HG03442 (cell line): Measurements from ENCODE around the gene MBD5.

Experiments
- ATAC-seq: cut with Tn5 transposase; IDR thresholded peaks from one replicate; pipeline ENCODE4 v1.9.1; 2021; ENCODE audit warnings: mild to moderate bottlenecking, moderate library complexity; ENCODE audit not compliant: unreplicated experiment

MBD5 gene

DNA sequence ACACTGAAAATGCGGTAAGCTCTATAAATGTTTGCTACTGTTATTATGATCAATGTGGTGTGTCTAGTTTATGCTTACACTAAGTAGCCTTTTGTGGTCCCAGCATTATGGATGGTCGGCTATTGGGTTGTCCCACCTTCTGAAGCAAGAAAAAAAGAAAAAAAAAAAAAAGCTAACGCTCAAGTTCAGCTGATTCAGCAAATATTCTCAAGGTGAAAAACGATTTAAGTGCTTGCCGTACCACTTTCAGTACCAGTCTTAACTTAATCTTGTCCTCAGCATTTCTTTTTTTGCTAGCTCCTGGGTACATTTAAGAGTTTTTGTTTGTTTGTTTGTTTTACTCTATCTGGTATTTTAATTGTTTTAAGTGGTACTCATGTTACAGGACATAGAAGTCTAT lies 87.5 kb downstream of the MBD5 start:
- no peak for ATAC-seq

DNA sequence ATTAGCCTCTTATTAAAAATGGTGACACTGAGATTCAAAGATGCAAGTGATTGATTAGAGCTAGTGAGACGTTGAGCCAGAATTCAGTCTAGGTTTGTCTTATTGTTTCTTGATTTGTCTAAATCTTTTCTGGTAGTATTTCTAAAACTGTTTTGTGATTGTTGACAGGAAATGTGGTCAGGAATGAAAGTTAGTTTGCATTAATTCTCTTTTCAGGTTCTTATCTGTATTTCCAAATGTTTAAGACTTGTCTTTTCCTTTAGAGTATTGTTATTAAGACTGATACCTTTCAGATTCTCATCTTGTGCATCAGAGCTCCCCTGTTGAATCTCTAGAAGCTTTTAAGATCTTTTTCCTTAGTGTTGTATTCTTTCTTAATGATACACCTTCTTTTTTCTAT lies 89.3 kb downstream of the MBD5 start:
- ATAC-seq: no peak

DNA sequence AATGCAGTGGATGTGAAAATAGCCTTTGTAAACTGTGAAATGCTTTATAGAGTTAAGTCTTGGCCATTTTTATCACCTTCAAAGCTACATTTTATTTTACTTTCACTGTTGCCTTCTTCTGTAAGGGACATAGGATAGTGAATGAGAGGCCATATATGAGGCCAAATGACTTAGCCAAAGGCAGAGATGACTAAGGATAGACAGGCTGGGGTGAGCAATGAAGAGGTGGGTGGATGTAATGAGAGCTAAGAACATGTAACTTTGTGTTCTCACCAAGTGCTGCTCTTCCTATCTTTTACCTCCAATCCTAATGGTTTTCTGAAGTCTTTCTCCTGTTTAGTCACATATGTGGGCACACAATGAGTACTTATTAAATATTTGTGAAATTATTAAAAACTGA lies 101.9 kb downstream of the MBD5 start:
- ATAC-seq: no peak

DNA sequence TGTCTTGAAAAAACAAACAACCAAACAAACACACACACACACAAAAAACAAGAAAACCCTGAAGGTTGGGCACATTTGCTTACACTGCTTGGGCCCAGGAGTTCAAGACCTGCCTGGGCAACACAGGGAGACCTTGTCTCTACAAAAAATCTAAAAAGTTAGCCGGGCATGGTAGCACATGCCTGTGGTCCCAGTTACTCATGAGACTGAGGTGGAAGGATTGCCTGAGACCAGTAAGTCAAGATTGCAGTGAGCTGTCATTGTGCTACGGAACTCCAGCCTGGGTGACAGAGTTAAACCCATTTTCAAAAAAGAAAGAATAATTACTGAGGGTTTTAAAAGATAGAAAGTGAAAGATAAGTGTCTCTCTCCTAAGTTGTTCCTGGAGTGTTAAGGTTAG lies 103.4 kb downstream of the MBD5 start:
- ATAC-seq: no peak

DNA sequence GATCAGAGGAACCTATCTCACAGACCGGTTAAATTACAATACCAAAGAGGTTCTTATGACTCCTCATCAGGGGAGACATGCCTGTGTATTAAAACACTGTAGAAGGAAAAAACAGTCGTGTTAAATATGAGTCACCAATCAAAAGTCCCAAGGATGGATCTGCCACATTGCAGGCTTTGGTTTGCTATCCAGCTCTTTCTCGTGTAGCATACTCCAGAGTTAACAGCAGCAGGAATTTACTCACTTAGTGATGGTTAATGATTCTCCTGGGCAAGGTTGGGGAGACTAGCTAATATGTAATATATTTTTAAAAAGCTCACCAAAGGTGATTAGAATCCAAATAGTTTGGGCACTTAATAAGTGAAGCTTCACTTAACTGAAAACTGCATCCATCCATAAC lies 109.7 kb downstream of the MBD5 start:
- no peak for ATAC-seq

DNA sequence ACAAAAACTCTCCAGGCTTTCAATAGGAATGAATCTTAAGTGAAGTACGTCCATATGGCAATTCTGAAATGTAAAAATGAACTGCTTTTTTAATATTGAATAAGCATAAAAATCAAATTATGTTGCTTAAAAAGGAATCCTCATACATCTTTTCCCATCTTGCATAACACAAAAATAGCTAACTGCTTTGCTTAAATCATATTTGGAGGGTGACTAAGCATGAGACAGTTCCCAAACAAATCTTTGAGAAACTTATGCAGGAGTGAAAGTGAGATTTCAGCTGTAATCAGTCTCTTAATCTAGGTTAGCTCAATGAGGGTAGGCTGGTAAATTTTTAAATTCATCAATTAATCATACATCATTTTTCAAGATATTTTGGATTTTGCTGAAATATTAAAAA lies 111.5 kb downstream of the MBD5 start:
- no peak for ATAC-seq

DNA sequence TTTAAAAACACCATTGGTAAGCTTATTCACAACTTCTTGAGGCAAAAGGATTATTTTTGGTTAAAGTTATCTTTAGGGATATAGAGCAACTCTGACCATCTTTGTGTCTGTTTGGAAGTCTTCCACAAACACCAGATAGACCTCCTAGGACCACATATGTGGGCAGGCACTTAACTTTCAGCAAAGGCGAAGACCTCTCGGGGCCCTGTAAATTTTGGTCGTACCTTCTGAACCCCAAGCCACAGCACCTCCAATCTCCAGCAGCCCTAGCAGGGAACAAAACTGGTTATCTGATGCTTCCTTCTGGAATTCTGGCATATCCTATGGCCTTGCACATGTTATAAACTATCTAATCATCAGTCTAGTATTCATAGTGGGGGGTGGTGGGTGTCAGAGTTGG lies 114.8 kb downstream of the MBD5 start:
- ATAC-seq: no peak

DNA sequence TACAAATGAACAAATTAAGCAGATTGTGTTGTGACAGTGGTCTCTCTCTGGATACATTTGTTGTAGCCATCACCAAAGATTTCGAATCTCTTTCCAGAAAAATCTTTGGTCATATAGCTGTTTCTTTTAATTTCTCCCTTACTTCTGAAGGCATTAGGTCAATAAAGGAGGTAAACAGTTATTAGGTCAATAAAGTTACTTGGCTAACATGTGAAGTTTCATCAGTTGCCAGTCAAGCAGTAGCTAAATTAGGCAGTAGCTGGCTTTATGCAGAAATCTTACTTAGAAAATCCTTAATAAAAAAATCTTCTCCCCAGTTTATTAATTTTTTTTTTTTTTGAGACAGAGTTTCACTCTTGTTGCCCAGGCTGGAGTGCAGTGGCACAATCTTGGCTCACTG lies 115.5 kb downstream of the MBD5 start:
- ATAC-seq: no peak

DNA sequence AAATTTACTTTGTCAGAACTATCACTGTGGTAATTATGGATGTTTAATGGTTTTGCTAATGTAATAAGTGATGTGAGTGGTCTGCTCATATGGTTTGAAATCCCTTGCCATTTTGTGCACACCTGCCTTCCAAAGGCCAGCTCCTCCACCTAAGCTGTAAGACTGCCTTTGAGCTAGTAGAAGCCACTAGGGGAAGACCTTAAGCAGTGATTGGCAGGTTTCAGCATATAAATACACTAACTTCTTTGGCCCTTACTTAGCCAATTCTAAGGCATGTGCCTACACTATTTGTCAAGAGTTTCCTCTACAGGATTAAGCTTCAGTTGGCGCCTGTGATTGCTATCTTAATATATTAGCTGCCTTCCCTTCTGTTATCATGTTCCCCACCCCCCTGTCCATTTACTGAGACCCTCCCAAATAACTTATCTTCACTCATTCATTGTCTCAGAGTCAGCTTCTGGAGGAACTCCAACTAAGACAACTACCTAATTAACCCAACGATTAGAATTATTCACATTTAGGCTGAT lies 141.1 kb downstream of the MBD5 start:
- ATAC-seq: no peak

DNA sequence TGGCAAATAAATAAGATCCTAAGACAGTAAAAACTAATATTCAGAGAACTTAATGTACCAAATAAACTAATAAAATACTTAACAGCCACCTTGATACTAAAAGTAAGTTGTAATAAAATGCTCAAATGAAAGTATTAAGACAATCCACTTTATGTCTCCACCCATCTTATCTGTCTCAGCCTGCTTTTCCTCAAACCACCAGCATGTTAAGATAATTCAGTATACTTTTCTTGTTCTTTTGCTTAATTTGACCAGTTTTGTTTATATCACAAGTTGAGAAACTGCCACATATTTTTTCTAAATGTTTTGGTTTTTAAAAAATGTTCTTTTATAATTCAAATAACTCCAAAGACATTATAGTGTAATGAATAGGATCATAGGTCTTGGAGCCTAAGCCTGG lies 142.0 kb downstream of the MBD5 start:
- no peak for ATAC-seq

DNA sequence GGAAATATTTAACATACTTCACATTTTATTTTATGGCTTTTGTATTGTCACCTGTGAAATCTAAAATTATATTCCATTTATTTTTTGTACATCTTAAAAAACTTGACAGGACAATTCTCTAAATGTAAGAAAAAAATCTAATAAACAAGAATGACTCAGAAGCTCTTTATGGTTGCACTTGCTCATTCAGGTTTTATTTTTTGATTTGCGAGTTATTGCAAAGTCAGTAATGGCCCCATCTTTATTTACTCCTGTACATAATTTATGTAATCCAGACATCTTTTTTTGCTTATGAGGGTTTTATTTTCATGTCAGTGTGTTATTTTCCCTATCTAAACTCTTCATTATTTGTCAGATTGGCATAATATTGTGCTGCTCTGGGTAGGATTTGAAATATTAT lies 145.1 kb downstream of the MBD5 start:
- ATAC-seq: no peak

DNA sequence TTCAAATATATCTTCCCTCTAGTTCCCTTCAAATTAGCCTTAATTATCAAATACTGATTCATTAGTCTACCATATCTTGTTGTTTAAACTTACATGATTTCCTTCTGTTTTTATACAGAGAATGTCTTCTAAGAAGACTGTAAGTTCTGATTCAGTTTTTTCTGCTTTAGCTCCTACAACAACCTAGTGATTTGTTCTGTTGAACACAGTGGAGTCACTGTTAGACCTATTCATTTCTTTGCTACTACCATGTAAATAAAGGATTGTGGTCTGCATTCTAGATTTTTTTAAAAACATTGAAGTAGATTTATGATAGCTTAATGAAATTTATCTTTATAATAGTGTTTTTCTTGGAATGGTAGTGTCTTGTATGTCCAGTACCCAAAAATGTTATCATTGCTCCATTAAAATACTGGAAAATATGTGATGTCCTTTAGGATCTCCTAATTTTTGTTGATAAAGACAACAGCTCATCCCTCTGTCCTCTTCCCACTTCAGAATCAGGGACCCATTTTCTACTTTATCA lies 146.4 kb downstream of the MBD5 start:
- ATAC-seq: no peak

DNA sequence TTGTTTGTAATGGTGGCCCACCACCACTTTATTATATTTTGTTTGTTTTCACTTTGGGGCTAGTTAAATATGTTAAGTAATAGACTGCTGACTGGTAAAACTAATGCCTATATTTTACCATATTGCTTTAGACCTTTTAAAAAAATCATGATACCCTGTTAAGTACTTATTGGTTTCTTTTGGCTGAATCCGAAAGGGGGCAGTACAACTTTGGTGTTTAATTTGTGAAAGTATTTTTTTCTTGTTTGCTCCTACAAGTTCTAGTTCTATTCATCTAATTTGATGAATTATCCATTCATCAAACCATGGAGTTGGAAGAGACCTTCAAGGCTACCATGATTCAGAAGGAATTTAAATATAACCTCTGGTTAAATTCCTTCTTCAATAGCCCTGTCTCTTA lies 147.0 kb downstream of the MBD5 start:
- ATAC-seq: no peak

DNA sequence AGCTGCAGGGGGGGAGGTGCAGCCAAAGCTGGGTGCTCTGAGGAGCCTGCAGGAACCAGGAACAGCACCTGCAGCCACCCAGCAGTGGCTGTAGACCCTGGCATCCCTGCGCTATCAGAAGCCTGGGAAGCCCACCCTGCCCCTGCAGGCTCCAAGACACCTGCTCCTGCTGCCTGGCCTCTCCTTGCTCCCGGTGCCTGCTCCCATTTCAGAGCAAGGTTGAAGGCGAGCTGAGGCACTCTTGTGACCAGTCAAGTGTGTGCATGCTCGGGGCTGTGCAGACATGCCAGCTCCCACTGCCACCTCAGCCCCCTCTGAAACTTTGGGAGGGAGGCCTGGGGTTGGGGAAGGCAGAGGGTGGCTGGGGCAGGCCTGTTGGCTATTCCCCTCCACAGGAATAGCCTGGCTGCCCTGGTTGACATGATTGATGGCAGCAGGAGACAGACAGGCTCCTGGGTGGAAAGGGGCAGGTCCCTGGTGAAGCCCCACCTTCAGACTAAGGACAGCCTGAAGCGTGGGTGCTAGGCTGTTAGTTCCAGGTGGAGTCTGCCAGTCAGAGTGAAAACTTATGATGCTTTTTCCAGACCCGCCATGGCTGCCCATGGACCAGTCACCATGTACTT lies 151.4 kb downstream of the MBD5 start:
- ATAC-seq: no peak

DNA sequence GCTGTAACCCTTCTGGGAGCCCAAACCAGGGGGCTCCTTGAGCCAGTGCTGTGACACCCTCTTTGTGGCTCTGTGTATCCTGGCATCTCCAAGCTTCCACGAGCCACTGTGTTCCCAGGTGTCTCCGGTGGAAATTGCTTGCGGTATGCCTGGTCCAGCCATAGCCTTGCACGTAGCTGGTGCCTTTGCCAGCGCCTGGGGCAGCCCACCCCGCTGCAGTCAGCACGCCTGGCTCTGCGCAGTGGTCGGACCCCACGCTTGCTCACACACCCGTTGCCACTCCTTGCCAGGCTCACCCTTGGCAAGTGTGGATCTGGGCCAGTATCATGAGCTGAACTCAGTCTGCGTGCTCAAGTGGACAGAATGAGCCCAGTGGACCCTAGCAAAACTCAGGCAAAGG lies 152.3 kb downstream of the MBD5 start:
- ATAC-seq: no peak

DNA sequence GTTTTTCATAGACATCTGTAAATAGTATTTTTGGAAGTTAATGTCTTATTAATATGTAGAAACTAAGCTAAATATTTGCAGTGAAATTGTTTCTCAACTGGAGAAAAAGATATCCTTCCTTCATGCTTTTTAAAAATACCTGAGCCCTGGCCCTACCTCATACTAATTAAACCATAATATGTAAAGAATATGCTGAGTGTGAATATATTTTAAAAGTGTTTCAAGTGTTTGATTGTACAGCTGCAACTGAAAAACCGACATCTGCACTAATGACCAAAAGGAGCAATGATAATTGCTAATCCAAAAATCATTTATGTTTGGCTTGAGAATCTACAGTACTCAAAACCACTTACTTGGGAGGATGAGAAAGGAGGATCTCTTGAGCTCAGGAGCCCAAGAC lies 156.7 kb downstream of the MBD5 start:
- no peak for ATAC-seq

DNA sequence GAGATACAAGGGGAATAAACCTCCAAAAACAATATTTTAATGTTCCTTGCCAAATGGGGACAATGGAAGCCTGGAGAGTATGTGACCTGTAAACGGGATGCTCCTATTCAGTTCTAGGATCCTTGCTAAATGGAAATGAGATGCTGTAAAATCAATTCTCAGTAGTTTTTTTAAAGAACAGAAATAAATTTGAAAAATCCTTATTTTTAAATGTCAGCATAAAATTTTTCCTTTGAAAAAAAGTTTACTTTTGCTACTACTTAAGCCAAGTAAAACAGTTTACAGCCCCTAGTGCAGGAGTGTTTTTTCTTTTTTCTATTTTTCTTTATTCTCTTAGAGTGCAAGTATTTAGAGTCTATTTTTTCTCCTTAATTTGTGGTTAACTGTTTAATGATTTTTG lies 158.8 kb downstream of the MBD5 start:
- no peak for ATAC-seq

DNA sequence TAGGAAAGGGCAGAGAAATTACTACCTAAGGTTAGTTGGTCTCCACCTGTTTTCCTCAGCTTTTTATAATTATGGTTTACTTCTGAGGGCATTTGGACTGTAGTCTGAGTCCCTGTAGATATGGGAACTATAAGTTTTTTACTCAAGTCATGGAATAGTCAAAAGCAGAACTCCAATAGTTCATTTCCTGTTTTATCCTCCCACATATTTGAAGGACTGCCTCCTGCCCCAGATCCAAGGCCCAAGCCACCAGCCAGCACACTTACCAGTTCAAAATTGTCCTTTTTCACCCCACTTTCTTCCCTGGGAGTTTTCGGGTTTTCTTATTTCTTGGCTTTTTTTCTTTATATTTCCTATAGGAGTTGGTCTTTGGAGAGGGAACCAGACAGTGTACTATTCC lies 164.1 kb downstream of the MBD5 start:
- ATAC-seq: no peak

DNA sequence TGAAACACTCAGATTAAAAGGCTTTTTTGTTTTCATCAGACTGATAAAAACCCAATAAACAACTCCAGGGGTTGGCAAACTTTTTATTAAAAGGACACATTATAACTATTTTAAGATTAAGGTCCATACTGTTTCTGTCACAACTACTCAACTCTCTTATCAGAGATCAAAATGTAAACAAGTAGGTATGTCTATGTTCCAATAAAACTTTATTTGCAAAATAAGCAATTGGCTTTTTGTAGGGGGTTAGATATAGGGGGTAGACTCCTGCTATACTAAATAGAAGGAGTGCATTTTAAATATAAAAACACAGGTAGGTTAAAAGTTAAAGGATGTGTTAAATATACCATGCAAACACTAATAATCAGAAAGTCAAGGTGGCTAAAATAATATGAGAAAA lies 174.0 kb downstream of the MBD5 start:
- ATAC-seq: no peak

DNA sequence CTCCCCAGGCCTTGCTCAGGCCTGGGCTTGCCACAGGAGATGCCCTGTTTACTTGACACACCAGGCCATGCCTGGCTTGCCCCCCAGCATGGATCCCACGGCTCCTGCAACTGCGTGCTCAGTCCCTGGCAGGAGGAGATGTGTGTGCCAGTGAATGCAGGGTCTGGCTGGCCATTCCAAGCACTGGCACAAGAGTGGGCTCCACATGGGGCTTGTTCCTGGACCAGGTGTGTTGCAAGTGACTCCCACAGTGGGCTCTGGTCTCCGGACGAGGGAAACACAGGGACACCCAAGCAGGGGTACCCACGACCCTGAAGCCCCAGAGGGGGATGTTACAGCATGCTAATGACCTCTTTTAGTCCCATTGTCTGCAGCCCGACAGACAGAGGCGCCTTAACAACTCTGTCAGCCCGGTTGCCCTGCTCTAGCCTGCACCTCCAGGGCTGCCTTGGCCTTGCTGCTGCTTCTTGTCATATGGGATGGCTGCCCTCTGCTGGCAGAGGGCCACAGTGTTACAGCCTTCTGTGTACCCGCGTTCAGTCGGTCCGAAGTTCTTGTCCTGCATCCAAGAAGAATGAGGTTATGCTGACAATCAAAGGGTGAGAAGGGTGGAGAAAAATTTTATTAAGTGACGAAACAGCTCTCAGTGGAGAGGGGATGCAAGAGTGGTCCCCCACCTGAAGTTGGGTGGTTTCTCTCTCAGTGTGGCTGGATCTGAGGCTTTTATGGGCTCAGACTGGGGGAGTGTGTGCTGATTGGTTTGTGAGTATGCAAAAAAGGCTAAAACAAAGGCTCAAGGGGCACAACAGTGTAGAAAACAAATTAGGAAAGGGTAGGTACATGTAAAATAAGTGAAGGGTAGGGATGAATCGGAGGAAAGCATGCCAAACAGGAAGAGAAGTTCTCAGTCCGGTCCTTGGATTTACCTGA lies 180.4 kb downstream of the MBD5 start:
- no peak for ATAC-seq

DNA sequence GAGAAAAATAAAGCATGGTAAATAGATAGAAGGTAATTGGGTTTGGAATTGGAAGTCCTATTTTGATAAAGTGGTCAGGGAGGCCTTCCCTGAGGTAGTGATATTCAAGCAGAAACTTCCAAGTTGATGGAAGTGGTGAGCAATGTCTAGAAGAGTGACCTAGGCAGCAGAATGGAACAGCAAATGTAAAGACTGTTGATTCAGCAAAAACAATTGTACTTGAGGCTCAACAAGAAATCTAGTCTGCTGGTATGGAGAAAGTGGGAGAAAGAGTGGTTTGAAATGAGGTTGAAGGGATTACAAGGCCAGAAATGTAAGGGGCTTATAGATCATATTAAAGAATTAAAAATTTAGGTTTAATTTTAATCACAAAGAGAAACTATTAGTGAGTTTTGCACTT lies 181.3 kb downstream of the MBD5 start:
- no peak for ATAC-seq

DNA sequence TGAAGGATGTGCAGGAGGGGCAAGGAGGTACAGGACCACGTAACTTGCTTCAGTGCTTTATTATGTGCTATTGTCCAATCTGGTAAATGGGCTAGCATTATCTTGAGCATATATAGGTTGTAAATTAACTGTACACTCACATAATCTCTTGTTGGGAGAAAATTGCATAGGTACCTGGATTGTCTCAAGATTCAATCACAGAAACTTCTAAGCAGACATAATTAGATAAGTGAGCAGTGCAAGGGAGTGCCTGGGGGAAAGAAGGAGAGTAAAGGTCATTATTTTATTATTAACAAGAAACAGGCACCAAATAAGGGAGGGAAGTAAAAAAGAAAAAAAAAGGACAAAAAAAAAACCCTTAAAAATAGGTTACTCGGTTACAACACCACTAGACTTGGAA lies 186.2 kb downstream of the MBD5 start:
- no peak for ATAC-seq
